A549 treated with AZD2906 at 1 μM for 4 hours (cell line): Measurements from ENCODE around the gene TCHH. TPM values are rescaled to one million over a fixed set of nuclear protein-coding genes. Genes with fewer than 3 reads are reported as not detected.

ENCODE experiments used
- total RNA-seq: library from RNA; stranded (reverse); fragments of 200-300 nt; extraction: Qiagen RNA extraction; gene quantifications from 5 replicates; pipeline ENCODE4 v1.2.3, GENCODE V29; 2022

Gene TCHH, protein sequence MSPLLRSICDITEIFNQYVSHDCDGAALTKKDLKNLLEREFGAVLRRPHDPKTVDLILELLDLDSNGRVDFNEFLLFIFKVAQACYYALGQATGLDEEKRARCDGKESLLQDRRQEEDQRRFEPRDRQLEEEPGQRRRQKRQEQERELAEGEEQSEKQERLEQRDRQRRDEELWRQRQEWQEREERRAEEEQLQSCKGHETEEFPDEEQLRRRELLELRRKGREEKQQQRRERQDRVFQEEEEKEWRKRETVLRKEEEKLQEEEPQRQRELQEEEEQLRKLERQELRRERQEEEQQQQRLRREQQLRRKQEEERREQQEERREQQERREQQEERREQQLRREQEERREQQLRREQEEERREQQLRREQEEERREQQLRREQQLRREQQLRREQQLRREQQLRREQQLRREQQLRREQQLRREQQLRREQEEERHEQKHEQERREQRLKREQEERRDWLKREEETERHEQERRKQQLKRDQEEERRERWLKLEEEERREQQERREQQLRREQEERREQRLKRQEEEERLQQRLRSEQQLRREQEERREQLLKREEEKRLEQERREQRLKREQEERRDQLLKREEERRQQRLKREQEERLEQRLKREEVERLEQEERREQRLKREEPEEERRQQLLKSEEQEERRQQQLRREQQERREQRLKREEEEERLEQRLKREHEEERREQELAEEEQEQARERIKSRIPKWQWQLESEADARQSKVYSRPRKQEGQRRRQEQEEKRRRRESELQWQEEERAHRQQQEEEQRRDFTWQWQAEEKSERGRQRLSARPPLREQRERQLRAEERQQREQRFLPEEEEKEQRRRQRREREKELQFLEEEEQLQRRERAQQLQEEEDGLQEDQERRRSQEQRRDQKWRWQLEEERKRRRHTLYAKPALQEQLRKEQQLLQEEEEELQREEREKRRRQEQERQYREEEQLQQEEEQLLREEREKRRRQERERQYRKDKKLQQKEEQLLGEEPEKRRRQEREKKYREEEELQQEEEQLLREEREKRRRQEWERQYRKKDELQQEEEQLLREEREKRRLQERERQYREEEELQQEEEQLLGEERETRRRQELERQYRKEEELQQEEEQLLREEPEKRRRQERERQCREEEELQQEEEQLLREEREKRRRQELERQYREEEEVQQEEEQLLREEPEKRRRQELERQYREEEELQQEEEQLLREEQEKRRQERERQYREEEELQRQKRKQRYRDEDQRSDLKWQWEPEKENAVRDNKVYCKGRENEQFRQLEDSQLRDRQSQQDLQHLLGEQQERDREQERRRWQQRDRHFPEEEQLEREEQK (N-terminal part only)
- total RNA-seq: 0.23 to 0.28 TPM (median 0.25 TPM) in 5 replicates

DNA sequence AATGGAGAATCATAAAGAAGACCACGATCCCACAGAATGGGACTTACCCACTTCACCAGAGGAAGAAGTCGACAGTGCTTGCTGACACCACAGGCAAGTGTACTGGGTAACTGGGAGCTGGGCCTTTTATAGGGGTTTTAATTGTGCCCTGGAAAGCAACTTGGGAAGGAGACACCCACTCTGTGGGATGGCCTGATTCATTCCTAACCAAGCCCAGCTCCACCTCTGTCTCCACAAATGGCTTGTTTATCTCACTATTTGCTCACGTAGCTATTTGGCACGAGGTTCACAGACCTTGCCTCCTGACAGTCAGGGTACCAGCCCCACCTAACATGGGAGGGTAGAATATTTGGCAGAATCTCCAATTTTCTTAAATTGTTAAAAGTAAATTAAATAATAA, at the start of gene TCHH:
Gene TCHH (minus strand): TSS at position 101 of the 400 bp plus-strand sequence. CDS start 1,364 bp downstream, outside the sequence.

DNA sequence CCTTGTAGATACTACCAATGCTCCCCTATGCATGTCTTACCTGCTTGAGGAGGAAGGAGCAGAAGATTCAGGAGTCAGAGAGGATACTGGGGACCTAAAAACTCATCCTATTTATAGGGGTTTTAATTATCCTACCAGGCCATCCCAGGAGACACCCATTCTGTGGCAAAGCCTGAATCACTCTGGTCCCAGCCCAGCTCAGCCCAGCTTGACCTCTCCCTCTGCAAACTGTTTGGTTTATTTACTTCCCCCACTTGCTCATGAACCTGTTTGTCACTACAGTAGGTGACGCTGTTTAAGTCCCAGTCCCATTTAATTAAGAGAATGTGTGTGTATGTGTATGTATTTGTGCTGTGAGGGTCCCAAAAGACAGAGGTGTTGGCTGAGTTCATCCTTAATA, 43.9 kb upstream of the TCHH start, which contains the start of gene RPTN:
Gene RPTN (minus strand): TSS at position 85 of the 400 bp plus-strand sequence. CDS start 1,339 bp downstream, outside the sequence.

DNA sequence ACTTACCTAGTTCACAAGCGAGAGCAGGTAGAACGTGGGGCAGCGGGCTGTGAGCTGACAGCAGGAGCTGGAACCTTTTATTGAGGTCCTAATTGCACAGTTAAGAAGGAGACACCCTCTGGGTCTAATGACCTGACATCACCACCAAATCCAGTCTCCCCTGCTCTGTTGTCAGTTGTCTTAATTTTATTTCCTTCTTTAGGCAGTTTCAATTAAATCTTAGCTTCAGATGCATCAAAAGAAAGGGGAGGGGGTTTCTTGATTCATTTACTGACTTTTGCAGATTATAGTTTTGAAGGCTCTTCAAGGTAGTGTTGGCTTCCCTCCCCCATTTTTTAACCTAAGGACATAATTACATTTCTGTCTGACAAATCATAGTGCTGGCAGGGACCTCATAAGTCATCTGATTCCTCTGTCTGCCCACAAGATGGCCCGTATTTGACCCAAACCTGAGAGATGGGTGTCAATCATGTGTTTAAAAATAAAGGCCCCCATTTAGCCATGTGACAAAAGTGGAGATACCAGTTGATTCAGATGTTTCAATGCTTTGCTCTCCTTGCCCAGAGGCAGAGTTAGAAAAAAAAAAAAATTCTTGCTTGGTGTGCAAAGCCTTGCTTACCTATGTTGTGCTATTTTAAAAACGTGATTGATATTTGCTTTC, 26.1 kb downstream of the TCHH start, which contains the start of gene TCHHL1:
Gene TCHHL1 (minus strand): TSS at position 51 of the 661 bp plus-strand sequence. CDS start 921 bp downstream, outside the sequence.

Other genes with a start within 250 kb of the TCHH start
- gene THEM4, start 205.9 kb downstream of the TCHH start, total RNA-seq: 12.9 to 13.5 TPM (median 13.2 TPM) in 5 replicates
- 2,226 to 2,594 TPM (median 2,422 TPM) in 5 replicates for gene S100A10, start 121.6 kb downstream of the TCHH start, total RNA-seq
- gene S100A11, start 78.4 kb downstream of the TCHH start, total RNA-seq: 1,684 to 2,013 TPM (median 1,920 TPM) in 5 replicates
- gene TCHHL1, start 26.4 kb downstream of the TCHH start, total RNA-seq: not detected in 5 replicates
- gene RPTN, start 43.8 kb upstream of the TCHH start, total RNA-seq: 0.02 TPM in 2 of 5 replicates, not detected in the others
- gene HRNR, start 108.7 kb upstream of the TCHH start, total RNA-seq: 0.01 TPM in 2 of 5 replicates, not detected in the others
- 0.01 TPM in 3 of 5 replicates, not detected in the others for gene FLG, start 209.8 kb upstream of the TCHH start, total RNA-seq
- gene FLG2, start 244.6 kb upstream of the TCHH start, total RNA-seq: not detected in 5 replicates